NB4 (cell line): Measurements from ENCODE around the gene CPNE4.

Experiments
- DNase-seq: peaks from one replicate; pipeline ENCODE4 v3.0.0; 2010; ENCODE audit warnings: low read depth
- H3K4me3 ChIP-seq: one replicate; pipeline ENCODE4 v1.5.1; 2011; ENCODE audit warnings: mild to moderate bottlenecking, low read depth, low read length, moderate library complexity
- MYC ChIP-seq: IDR thresholded peaks from 2 replicates; pipeline ENCODE4 v1.6.1; 2011; ENCODE audit warnings: low read depth, low read length
- POLR2A ChIP-seq: IDR thresholded peaks from 2 replicates; pipeline ENCODE4 v1.6.1; 2011; ENCODE audit warnings: mild to moderate bottlenecking; ENCODE audit not compliant: insufficient read length; ENCODE audit errors: extremely low read depth
- TF ChIP-seq, protein P1 (sequence below): IDR thresholded peaks from one replicate; pipeline ENCODE4 v1.5.1; 2012; ENCODE audit warnings: low read depth, low read length
- TF ChIP-seq, protein P2 (sequence below): IDR thresholded peaks from 2 replicates; pipeline ENCODE4 v1.6.1; 2011; ENCODE audit warnings: low read depth, low read length

Gene CPNE4

DNA sequence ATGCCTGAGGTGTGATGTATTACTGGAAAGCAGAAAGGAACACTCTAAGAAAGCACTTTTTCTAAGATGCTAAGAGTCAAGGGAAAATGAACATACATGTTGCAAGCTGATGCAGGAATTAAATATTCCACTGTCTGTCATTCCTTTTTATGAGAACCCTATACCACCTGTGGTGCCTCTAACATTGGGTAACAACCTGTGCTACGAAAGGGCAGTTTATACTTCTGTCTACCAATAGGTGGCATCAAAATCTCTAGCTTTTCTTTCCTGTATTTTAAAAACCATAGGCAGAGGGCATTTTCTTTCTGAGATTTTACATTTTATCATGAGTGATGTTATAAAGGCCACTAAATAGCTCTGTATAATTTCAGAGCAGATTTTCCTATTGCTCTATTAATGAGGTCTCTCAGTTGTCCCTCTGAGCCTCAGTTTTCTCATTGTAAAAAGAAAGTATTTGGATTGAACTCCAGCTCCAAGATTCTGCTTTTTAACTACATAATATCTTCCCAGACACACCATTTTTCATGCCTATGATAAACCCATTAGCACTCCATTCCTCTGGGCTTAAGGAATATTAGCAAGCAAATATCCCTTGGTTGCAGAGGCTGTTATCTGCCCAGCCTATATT is 3.5 kb upstream of the CPNE4 start:
- no peak for TF ChIP-seq MYC
- TF ChIP-seq, protein P1, sequence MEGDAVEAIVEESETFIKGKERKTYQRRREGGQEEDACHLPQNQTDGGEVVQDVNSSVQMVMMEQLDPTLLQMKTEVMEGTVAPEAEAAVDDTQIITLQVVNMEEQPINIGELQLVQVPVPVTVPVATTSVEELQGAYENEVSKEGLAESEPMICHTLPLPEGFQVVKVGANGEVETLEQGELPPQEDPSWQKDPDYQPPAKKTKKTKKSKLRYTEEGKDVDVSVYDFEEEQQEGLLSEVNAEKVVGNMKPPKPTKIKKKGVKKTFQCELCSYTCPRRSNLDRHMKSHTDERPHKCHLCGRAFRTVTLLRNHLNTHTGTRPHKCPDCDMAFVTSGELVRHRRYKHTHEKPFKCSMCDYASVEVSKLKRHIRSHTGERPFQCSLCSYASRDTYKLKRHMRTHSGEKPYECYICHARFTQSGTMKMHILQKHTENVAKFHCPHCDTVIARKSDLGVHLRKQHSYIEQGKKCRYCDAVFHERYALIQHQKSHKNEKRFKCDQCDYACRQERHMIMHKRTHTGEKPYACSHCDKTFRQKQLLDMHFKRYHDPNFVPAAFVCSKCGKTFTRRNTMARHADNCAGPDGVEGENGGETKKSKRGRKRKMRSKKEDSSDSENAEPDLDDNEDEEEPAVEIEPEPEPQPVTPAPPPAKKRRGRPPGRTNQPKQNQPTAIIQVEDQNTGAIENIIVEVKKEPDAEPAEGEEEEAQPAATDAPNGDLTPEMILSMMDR: peak; percentile 31
- TF ChIP-seq, protein P2, sequence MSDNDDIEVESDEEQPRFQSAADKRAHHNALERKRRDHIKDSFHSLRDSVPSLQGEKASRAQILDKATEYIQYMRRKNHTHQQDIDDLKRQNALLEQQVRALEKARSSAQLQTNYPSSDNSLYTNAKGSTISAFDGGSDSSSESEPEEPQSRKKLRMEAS: no peak
- no peak overlapping the region for H3K4me3 ChIP-seq
- DNase-seq: peak; percentile 21

DNA sequence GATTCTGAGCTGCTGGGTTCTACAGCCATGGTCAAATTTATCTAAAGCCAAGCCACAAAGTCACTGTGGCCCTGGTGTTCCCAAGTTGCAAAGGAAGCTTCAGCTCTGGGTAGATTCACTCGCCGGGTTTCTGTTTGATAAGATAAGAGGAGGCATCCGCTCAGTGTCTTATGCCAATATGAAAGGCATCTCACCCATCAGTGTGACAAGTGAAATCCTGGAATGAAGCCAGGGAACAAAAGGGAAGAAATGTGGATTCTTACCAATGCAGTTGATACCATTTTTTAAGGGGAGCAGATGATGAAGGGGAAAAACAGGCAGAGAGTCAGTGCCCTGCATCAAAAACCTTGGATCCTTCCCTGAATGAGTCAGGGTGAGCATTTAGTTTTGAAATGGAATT is 2.8 kb upstream of the CPNE4 start:
- no peak for DNase-seq
- TF ChIP-seq, protein P2: no peak
- no peak for TF ChIP-seq MYC
- TF ChIP-seq, protein P1: no peak

DNA sequence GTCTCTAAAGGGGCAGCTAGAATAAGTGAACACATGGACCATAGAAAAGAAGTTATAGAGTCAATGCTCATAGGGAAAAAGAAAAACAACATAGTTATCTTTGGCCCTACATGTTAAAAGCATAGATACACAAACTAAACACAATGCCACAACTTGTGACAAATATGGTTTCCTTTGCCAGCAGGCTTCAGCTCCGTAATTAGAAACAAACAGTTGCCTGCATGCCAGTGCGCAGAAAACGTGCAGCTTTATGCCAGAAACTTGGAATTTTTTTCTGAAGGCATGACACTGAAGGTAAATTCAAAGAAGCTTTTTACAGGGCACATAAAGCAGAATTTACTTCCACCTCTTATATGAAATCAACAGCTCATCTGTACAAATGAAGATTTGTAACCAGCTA is 2.2 kb upstream of the CPNE4 start:
- no peak overlapping the region for H3K4me3 ChIP-seq
- TF ChIP-seq, protein P2: no peak
- no peak for TF ChIP-seq MYC
- no peak for TF ChIP-seq POLR2A
- TF ChIP-seq, protein P1: no peak
- no peak for DNase-seq

More for the DNA sequence above, 2.8 kb upstream of the CPNE4 start:
- no peak overlapping the region for H3K4me3 ChIP-seq

DNA sequence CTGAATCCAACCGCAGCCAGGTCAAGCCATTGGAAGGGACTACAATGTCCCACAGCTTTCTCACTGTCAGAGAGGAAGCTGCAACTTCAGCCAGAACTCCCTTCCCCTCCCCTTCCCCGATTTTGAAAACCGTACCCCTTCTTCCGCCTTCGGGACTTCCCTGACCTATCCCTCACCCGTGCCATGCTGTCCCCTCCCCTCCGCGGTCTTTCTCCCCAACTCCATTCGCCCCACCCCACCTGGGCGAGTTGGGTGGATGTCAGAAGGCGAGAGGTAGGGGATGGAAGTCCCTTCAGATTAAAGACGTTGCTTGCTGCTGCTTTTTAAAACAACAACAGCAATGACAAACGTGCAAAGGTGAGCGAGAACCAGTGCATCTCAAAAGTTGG is 723 bp downstream of the CPNE4 start:
- no peak for TF ChIP-seq POLR2A
- TF ChIP-seq, protein P2: no peak
- TF ChIP-seq, protein P1: no peak
- no peak for TF ChIP-seq MYC
- no peak for DNase-seq
- H3K4me3 ChIP-seq: no peak overlapping the region

DNA sequence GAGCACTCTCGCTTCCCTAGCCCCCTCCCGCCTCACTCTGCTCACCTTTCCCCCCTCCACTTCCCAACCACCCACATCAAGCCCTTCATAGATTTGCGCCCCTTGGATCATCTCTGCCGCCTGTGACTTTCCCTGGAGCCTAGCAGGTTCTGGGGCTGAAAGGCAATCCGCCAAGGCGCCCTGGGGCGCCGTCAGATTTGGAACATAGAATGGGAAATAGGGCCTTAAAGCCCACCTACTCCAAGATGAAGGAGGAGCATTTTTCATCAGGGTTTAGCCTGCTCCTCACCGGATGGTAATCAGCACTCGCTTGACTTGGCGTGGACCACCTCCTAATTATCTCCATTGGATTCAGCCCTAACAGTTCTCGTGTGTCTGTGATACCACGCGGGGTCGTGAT is 1.3 kb downstream of the CPNE4 start:
- H3K4me3 ChIP-seq: no peak overlapping the region
- TF ChIP-seq, protein P1: no peak
- TF ChIP-seq, protein P2: no peak
- TF ChIP-seq MYC (no peak), POLR2A (no peak)
- DNase-seq: no peak

DNA sequence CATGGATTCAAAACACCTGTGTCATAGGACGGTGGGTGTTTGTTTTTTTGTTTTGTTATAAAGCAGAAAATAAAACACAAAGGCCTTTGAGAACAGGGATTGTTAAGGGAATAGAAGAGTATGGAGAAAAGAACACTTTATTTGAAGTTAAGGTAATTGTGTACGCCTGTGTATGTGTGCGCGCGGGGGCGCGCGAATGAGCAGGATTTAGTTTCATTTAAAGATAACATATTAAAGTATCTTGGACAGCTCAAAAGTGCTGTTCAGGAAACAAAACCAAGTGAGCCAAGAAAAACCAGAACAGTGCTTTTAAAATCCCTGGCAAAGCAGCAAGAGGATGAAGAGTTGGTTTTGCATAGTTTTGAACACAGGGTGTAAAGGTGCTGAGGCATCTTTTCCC is 1.9 kb downstream of the CPNE4 start:
- TF ChIP-seq POLR2A: no peak
- TF ChIP-seq, protein P1: no peak
- TF ChIP-seq MYC: no peak
- TF ChIP-seq, protein P2: no peak
- no peak overlapping the region for H3K4me3 ChIP-seq
- no peak for DNase-seq
